ENCODE data around the gene TMEM44. TPM values are rescaled to one million over a fixed set of nuclear protein-coding genes. Genes with fewer than 3 reads are reported as not detected.

Gene TMEM44
- total and polyA plus RNA-seq, 9 of the 15 experiments (the other 6 are each of a cell fraction or from before 2014, with no cell fraction given), result 0.53 to 18.1 (median 11.3) TPM

DNA sequence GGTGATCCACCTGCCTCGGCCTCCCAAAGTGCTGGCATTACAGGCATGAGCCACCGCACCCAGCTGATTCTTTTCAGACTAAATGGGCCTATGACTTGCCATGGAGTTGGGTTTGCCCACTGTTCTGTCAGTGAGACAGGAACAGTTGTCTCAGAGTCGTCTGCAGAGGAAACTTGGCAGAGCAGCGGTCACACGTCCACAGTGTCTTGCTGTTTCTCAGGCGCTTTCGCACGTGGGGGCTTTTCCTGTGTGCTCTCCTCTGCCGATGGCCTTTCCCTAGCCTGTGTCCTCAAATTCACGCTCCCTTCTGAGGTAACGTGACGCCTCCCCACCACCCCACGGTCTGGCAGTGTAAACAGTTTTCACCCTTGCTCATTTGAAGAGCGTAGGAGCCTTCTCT, 11.3 kb downstream of the TMEM44 start (continued):
- TF ChIP-seq, protein P1, sequence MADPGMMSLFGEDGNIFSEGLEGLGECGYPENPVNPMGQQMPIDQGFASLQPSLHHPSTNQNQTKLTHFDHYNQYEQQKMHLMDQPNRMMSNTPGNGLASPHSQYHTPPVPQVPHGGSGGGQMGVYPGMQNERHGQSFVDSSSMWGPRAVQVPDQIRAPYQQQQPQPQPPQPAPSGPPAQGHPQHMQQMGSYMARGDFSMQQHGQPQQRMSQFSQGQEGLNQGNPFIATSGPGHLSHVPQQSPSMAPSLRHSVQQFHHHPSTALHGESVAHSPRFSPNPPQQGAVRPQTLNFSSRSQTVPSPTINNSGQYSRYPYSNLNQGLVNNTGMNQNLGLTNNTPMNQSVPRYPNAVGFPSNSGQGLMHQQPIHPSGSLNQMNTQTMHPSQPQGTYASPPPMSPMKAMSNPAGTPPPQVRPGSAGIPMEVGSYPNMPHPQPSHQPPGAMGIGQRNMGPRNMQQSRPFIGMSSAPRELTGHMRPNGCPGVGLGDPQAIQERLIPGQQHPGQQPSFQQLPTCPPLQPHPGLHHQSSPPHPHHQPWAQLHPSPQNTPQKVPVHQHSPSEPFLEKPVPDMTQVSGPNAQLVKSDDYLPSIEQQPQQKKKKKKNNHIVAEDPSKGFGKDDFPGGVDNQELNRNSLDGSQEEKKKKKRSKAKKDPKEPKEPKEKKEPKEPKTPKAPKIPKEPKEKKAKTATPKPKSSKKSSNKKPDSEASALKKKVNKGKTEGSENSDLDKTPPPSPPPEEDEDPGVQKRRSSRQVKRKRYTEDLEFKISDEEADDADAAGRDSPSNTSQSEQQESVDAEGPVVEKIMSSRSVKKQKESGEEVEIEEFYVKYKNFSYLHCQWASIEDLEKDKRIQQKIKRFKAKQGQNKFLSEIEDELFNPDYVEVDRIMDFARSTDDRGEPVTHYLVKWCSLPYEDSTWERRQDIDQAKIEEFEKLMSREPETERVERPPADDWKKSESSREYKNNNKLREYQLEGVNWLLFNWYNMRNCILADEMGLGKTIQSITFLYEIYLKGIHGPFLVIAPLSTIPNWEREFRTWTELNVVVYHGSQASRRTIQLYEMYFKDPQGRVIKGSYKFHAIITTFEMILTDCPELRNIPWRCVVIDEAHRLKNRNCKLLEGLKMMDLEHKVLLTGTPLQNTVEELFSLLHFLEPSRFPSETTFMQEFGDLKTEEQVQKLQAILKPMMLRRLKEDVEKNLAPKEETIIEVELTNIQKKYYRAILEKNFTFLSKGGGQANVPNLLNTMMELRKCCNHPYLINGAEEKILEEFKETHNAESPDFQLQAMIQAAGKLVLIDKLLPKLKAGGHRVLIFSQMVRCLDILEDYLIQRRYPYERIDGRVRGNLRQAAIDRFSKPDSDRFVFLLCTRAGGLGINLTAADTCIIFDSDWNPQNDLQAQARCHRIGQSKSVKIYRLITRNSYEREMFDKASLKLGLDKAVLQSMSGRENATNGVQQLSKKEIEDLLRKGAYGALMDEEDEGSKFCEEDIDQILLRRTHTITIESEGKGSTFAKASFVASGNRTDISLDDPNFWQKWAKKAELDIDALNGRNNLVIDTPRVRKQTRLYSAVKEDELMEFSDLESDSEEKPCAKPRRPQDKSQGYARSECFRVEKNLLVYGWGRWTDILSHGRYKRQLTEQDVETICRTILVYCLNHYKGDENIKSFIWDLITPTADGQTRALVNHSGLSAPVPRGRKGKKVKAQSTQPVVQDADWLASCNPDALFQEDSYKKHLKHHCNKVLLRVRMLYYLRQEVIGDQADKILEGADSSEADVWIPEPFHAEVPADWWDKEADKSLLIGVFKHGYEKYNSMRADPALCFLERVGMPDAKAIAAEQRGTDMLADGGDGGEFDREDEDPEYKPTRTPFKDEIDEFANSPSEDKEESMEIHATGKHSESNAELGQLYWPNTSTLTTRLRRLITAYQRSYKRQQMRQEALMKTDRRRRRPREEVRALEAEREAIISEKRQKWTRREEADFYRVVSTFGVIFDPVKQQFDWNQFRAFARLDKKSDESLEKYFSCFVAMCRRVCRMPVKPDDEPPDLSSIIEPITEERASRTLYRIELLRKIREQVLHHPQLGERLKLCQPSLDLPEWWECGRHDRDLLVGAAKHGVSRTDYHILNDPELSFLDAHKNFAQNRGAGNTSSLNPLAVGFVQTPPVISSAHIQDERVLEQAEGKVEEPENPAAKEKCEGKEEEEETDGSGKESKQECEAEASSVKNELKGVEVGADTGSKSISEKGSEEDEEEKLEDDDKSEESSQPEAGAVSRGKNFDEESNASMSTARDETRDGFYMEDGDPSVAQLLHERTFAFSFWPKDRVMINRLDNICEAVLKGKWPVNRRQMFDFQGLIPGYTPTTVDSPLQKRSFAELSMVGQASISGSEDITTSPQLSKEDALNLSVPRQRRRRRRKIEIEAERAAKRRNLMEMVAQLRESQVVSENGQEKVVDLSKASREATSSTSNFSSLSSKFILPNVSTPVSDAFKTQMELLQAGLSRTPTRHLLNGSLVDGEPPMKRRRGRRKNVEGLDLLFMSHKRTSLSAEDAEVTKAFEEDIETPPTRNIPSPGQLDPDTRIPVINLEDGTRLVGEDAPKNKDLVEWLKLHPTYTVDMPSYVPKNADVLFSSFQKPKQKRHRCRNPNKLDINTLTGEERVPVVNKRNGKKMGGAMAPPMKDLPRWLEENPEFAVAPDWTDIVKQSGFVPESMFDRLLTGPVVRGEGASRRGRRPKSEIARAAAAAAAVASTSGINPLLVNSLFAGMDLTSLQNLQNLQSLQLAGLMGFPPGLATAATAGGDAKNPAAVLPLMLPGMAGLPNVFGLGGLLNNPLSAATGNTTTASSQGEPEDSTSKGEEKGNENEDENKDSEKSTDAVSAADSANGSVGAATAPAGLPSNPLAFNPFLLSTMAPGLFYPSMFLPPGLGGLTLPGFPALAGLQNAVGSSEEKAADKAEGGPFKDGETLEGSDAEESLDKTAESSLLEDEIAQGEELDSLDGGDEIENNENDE (IDR thresholded peaks at IDR 0.05; ENCODE audit: low read depth, low read length), result no peak
- TF ChIP-seq JUN (IDR thresholded peaks at IDR 0.05; ENCODE audit: borderline replicate concordance, low read depth, low read length), result no peak
- no peak for TF ChIP-seq JUN (CRISPR knock-in tag; IDR thresholded peaks at IDR 0.05; ENCODE audit: borderline replicate concordance)
- TF ChIP-seq NRF1 (conservative IDR thresholded peaks at IDR 0.05 in 1 of 2, IDR thresholded peaks at IDR 0.05 in 1 of 2), result no peak
- TF ChIP-seq MAFK (IDR thresholded peaks at IDR 0.05; ENCODE audit: low read length), result no peak
- TF ChIP-seq, protein P2, sequence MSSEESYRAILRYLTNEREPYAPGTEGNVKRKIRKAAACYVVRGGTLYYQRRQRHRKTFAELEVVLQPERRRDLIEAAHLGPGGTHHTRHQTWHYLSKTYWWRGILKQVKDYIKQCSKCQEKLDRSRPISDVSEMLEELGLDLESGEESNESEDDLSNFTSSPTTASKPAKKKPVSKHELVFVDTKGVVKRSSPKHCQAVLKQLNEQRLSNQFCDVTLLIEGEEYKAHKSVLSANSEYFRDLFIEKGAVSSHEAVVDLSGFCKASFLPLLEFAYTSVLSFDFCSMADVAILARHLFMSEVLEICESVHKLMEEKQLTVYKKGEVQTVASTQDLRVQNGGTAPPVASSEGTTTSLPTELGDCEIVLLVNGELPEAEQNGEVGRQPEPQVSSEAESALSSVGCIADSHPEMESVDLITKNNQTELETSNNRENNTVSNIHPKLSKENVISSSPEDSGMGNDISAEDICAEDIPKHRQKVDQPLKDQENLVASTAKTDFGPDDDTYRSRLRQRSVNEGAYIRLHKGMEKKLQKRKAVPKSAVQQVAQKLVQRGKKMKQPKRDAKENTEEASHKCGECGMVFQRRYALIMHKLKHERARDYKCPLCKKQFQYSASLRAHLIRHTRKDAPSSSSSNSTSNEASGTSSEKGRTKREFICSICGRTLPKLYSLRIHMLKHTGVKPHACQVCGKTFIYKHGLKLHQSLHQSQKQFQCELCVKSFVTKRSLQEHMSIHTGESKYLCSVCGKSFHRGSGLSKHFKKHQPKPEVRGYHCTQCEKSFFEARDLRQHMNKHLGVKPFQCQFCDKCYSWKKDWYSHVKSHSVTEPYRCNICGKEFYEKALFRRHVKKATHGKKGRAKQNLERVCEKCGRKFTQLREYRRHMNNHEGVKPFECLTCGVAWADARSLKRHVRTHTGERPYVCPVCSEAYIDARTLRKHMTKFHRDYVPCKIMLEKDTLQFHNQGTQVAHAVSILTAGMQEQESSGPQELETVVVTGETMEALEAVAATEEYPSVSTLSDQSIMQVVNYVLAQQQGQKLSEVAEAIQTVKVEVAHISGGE (CRISPR knock-in tag; IDR thresholded peaks at IDR 0.05), result no peak
- TF ChIP-seq HNRNPUL1 (IDR thresholded peaks at IDR 0.05; ENCODE audit: low read length), result no peak
- TF ChIP-seq ZBTB8A (IDR thresholded peaks at IDR 0.05; ENCODE audit: partially characterized antibody), result no peak
